Fibroblast of mammary gland (primary cell): ENCODE results near the gene HAPLN3.

ENCODE experiments used
- DNase-seq: peaks from one replicate; pipeline ENCODE4 v3.0.0-alpha.2; 2010; ENCODE audit warnings: low read depth
- H3K4me3 ChIP-seq: 2 replicates; pipeline ENCODE4 v1.5.1; 2011; ENCODE audit warnings: low read depth, mild to moderate bottlenecking, low read length, moderate library complexity; ENCODE audit not compliant: control insufficient read depth
- TF ChIP-seq, protein P1 (sequence below): conservative IDR thresholded peaks from 2 replicates; pipeline ENCODE4 v1.5.1; 2011; ENCODE audit warnings: low read depth, low read length, inconsistent platforms; ENCODE audit not compliant: control insufficient read depth, insufficient read depth

Gene HAPLN3

DNA sequence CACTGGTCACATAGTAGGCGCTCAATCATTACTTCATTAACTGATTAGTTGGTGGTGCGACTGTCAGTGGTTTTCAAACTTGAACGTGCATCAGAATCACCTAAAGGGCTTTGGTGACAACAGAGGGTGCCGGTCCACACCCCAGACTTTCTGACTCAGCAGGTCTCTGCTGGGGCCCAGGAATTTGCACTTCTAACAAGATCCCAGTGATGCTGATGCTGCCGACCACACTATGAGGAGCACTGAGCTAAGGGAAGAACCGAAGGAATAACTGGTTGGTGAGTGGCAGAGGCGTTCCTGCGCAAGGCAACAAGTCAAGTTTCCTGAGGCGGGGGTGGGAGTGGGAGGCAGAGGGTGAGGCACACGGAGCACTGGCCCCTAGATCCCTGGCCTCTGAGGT, 18.8 kb downstream of the HAPLN3 start:
- TF ChIP-seq, protein P1, sequence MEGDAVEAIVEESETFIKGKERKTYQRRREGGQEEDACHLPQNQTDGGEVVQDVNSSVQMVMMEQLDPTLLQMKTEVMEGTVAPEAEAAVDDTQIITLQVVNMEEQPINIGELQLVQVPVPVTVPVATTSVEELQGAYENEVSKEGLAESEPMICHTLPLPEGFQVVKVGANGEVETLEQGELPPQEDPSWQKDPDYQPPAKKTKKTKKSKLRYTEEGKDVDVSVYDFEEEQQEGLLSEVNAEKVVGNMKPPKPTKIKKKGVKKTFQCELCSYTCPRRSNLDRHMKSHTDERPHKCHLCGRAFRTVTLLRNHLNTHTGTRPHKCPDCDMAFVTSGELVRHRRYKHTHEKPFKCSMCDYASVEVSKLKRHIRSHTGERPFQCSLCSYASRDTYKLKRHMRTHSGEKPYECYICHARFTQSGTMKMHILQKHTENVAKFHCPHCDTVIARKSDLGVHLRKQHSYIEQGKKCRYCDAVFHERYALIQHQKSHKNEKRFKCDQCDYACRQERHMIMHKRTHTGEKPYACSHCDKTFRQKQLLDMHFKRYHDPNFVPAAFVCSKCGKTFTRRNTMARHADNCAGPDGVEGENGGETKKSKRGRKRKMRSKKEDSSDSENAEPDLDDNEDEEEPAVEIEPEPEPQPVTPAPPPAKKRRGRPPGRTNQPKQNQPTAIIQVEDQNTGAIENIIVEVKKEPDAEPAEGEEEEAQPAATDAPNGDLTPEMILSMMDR = no peak
- no peak for DNase-seq

DNA sequence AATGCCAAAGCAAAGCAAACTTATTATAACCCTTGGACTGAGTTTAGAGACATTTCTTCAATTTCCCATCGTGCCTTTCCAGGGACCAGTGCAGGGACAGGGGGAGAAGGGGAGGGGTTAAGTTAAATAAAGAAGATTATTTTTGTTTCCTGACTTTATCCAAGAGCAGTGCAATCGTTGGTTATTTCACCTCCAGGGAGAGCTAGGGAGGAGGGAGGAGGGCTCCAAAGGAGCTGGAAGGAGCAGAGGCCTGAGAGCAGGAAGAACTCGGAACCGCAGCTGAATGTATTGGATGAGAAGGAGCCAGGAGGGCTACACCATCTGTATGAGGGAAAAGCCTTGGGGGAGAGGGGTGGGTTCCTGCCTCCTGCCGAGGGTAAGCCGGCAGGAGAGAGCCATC, 20.7 kb downstream of the HAPLN3 start:
- no peak for DNase-seq
- H3K4me3 ChIP-seq = no peak overlapping the region
- TF ChIP-seq, protein P1 = no peak

More for the DNA sequence above, 18.8 kb downstream of the HAPLN3 start:
- H3K4me3 ChIP-seq = no peak overlapping the region

DNA sequence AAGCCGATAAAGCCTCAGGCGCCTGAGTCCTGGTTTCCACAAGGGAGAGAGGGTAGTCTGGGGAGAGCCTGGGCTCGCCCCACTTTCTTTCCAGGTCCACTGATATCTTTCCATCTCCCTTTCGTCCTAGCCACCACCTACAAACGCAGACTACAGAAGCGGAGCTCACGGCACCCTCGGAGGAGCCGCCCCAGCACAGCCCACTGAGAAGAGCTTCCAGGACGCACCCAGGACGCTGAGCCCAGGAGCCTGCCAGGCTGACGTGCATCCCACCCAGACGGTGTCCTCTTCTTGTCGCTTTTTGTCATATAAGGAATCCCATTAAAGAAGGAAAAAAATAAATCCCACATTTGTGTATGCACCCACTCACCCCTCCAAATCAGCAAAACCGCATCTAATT, 21.1 kb downstream of the HAPLN3 start:
- no peak for DNase-seq
- no peak overlapping the region for H3K4me3 ChIP-seq
- TF ChIP-seq, protein P1 = no peak

DNA sequence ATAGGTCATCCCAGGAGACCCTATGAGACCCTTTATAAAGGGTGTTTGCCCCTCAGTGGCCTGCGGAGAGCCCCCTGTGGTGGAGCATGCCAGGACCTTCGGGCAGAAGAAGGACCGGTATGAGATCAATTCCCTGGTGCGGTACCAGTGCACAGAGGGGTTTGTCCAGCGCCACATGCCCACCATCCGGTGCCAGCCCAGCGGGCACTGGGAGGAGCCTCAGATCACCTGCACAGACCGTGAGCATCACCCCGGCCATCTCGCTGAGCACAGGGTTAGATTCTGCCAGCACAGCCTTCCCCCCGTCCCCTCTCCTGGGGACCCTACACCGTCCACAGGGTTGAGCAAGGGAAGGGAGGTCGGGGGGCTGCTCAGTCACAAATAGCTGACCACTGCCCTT, 21.6 kb downstream of the HAPLN3 start:
- H3K4me3 ChIP-seq = no peak overlapping the region
- TF ChIP-seq, protein P1 = no peak
- DNase-seq = no peak

DNA sequence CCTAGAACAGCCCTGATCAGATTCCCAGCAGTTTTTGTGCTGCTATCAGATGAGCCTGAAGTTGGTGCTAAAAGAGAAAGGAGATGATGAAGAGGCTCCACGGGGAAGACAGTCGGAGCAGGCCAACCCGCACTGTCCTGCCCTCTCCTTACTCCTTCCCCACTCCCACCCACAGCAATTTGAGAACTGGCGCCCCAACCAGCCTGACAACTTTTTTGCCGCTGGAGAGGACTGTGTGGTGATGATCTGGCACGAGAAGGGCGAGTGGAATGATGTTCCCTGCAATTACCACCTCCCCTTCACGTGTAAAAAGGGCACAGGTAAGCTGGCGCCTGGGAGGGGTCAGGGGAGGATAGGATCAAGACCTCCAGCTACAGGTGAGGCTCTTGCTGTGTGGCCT, 22.6 kb downstream of the HAPLN3 start:
- H3K4me3 ChIP-seq = no peak overlapping the region
- TF ChIP-seq, protein P1 = no peak
- DNase-seq = no peak

DNA sequence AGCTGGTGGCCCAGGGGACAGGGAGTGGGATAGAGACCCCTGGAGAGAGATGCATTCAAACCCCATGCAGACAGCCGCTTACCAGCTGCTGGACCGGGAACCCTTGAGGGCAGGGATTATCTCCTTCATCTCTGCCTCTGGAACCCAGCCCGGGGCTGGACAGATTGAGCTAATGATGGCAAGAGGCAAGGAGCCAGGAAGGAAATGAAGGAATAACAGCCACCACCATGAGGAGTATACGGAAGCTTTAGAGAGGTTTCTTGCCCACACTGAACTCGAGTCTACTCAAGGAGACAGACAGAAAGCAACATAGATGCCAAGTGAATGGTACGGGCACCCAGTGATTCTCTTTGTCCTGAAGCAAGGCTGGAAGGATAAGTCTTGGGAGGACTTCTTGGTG, 23.2 kb downstream of the HAPLN3 start:
- H3K4me3 ChIP-seq = no peak overlapping the region
- no peak for DNase-seq

More for the DNA sequence above, 23.2 kb downstream of the HAPLN3 start:
- TF ChIP-seq, protein P1 = no peak
